HG03469 (cell line): ENCODE measurements around the gene PPTC7.

ENCODE experiments used
- ATAC-seq: cut with Tn5 transposase; IDR thresholded peaks from one replicate; pipeline ENCODE4 v1.9.1; 2021; ENCODE audit warnings: mild to moderate bottlenecking, moderate library complexity, moderate number of reproducible peaks; ENCODE audit not compliant: unreplicated experiment

Gene PPTC7

DNA sequence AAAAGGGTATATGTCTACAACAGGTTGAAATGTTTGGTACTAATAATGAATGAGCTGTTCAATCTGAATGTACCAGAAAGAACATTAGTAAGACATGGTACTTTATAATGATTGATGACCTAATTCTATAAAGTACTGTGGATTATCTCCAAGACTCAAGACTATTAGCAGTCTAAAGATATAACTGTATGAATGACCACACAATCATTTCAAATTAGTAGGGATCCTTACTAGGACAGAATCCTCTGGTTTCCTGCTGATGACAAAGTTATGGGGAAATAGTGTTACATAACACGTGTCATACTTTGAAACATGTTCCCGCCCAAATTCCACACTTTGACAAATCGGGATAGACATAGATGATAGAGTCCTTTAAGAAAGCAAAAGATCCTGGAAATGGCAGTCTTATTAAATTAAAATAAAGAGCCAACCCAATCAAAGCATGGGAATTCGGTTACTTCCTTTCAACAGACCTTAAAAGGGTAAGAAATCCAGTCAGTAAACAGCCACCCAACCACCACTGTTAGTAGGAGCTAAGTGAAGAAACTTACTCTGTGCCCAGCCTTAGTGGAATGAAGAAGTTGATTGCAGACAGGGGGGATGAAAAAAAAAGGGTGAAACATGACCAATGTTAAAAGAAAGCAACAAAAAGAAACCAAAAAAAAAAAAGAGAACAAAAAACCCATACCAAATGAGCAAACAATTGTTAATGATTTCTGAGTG lies 84.0 kb downstream of the PPTC7 start:
- ATAC-seq: no peak
